Stimulated activated CD4-positive, alpha-beta T cell treated with anti-CD3 and anti-CD28 coated beads, Interleukin-2, amount 100 ng/mL, for 4 hours (primary cell): ENCODE data around the gene DCP2.

Experiments used
- DNase-seq: peaks from one replicate; pipeline ENCODE4 v3.0.0-alpha.2; 2020; ENCODE audit warnings: low read depth

The DCP2 gene

DNA sequence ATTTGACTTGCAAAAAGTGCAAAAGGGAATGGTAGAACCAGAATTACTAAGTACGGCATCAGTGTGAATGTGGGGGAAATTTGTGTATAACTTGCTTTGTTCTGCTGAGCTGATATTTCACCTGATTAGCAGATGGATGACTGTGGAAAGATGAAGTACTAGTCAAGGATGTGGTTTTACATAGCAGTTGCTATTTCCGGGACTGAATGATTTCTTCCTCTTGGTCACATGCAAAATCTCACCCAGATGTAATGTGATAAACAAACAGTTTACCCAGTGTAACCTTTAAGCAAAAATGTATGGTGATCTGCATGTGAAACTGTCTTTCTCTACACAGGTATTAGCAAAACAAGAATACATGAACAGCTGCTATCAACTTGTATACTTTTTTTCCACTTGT is 46.1 kb downstream of the DCP2 start:
- DNase-seq: no peak

- no peak for DNase-seq
Measured at GRCh38 chr5:113024076-113024697, 47.6 kb downstream of the DCP2 start.

- DNase-seq: no peak
Measured at GRCh38 chr5:113025596-113025995, 49.0 kb downstream of the DCP2 start.

- no peak for DNase-seq
Measured at GRCh38 chr5:113026211-113026610, 49.6 kb downstream of the DCP2 start.

DNA sequence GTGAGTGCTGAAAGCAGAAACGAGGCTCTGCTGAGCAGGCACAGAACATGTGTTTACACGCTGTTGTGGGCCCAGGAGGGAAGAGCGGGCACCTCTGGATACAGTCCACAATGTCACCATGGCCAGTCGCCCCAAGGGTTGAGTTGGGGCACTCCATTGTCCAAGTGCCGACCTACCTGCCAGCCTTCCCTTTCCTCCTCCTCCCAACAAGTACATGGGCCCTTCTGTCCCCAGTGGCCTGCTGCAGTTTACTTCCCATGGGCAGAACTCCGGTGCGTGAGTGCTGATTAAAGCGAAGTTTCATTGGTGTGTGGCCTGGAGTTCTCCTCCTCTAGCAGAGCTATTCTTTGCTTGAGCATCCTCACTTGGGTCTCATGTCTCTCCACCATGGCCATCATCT is 50.4 kb downstream of the DCP2 start:
- no peak for DNase-seq

- DNase-seq: no peak
Measured at GRCh38 chr5:113027431-113027830, 50.8 kb downstream of the DCP2 start.

GRCh38 chr5:113029614-113030013 is 53.0 kb downstream of the DCP2 start:
- DNase-seq: no peak

DNA sequence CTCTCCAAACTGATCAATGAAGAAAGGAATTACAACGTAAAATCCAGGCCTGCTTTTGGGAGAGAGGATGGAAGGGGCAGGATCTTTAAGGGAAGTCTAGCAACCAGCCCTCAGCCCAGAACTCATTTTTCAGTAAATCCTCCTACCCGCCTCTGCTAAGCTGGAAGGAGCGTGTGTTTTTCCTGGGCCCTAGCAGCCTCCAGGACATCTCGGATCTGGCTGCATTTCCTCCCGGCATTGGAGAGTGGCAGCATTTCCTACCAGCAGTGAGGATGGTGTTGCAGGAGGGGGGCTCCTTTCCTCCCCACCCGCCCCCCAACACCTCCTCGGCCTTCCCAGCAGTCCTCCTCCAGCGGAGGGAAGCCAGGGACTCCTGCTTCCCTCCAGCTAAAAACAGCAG is 54.5 kb downstream of the DCP2 start:
- DNase-seq: no peak

DNA sequence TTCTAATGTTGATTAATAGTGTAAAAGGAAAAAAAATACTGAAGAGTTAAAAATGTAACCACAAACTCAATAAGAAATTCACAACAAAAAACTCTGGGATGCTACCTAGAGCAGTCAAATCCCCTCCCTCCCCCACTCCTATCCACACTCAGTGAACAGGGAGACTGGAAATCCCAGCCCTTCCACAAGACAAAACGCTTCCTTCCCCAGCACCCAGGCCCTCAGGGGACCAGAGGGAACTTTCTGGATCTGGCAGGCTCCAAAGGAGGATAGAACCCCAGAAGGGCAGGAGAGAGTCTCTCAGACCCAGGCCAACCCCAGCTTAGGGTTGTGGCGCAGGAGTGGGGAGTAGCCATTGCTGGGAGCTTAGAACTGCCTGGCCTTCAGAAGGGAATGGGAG is 55.0 kb downstream of the DCP2 start:
- no peak for DNase-seq

DNA sequence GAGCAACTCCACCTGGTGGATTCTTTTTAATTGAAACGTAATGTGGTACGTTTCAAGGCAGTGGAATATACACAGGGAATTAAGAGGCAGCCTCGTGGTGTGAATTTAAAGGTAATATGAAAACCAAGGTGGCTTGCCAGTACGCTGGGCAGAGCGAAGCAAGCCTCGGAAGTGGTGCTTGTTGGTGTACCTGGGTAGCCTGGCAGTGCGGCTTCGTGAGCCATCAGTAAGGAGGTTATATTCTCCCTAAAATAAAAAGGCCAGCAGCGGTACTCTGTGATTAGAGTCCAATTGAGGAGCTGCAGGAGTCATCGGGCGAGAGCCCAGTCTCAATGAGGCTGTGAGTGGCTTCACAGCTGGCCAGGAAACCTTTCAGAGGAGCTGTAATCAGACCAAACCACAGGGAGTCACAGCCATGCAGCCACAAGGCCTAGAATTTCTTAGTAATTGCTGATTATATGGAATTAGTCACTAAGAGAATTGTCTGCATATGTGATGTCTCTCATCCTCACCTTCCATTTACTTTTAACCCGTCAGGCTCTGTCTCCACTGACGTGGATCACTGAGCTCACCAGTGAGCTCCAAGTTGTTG is 57.7 kb downstream of the DCP2 start:
- DNase-seq: no peak

GRCh38 chr5:113035096-113035495 is 58.5 kb downstream of the DCP2 start:
- DNase-seq: no peak

DNA sequence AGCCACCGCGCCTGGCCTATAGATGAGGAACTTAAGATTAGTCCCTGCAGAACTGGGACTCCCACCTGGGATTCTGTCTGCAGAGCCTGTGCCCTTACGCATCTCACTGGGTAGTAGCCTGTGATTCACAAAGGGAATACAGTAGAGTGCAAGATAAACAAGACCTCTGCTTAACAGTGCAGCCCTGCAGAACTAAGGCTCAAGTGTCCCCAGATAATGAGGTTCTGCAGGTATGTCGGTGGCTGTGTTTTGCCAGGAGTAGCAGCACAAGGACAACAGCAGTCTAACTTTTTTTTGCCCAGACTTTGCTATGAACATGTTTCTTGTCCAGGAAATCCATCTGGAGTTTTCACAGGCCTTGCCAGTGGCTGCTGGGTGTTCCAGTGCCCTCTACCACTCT is 59.7 kb downstream of the DCP2 start:
- no peak for DNase-seq

DNA sequence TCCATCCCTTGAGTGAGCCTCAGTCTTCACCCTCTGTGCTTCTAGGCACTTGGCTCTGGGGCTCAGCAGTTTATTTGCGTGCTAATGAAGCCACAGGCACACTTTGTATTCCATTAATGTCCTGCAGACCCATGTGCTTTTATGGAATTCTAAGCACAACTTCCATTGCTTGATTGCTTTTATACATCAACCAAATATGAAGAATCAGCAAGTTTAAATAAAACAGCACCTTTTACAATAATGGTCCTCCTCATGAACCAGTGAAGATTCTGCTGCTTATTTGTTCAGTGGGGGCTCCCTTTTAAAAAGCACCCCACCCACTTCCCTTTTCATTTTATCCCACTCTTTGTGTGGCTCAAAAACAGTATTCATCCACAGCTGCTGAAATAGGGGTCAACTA is 60.2 kb downstream of the DCP2 start:
- DNase-seq: no peak

- no peak for DNase-seq
Measured at GRCh38 chr5:113038136-113038535, 61.5 kb downstream of the DCP2 start.

DNA sequence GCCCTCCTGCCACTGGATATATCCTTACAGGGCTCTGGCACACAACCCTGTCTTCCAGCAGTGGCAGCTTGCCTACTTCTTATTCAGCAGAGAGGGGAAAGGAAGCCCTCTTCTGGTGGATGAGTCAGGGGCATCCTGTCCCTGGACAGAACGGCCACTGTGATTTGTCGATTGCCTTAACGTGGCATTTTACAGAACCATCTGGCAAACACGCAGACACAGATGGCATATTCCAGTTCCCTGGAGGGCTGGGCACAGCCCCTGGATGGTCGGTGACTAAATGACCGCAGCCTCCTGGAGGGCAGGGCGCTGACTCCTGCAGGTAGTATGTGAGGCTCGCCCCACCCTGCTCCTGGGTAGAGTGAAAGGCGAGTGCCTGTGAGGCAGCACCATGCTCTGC is 62.1 kb downstream of the DCP2 start:
- no peak for DNase-seq

DNA sequence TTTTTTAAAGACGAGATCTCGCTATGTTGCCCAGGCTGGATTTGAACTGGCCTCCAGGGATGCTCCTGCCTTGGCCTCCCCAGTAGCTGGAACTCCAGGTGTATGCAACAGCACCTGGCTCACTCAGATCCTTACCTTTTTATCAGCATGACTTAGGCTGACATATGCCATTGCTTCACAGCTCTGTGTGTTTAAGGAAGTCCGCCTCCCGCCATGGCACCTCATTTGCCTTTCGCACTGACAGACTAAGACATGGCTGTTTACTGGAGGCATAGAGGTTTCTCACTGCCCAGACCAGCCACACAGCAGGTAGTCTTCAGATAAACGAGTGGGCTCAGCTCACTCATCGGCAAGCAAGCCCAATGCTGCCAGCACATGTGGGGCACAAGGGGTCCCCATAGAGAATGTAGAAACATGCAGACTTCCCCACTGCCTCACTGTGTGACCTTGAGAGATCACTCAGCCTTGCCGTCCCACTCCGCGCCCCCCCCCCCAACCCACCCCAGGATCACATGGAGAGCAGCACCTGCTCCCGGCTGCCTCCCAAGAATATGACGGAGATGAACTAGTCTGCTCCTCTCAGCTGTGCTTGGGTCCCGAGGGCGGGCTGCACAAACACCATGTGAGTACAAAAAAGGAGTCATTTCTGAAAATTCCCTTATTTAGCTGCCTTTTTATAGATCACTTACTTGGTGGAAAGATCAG is 62.8 kb downstream of the DCP2 start:
- DNase-seq: no peak

- DNase-seq: no peak
Measured at GRCh38 chr5:113039934-113040285, 63.3 kb downstream of the DCP2 start.

DNA sequence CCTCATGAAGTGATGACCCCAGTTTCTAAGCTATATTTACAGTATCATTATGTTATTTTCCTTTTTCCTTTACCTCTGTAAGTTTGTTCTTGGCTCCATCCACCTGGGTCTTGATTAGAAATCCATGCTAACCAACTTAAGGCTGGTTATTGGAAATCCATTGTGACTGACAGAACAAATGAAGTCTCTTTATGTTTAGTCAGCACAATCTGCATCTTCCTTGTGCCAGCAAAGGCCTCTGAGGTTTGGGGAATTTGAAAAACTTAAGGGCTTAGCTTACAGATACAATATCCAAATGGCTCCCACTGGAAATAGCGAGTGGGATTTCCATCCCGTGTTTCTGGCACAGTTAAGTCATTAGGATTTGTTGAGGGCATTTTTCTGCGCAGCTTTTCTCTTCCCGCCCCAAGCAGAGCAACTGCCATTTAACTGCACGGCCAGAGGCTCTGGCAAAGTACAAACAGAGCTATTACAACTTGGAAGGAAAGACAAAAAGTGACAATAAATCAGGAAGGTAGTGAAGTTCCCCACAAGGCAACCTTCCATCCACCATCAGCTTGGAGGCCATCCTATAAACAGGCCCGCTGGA is 64.2 kb downstream of the DCP2 start:
- no peak for DNase-seq

- no peak for DNase-seq
Measured at GRCh38 chr5:113042491-113043243, 66.1 kb downstream of the DCP2 start.

DNA sequence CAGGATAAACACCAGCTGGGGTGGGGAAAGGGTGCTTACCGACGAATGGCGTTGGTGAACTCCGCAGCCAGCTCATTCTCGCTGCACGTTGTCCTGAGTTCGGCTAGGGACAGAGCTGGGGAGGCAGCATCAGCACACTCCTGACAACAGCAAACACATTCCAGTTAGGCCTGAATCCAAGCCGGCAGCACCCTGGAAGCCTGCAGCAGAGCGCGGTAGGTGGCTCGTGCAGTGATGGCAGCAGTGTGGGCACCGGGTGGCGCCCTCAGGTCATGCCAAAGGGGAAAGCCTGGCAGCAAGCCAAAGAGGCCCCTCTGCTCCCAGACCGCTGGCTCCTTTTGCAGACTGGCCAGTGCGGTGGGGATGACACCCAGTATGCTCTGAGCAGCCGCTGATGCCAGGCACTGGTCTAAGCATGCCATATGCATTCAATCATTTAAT is 66.9 kb downstream of the DCP2 start:
- no peak for DNase-seq

GRCh38 chr5:113044776-113045465 is 68.3 kb downstream of the DCP2 start:
- no peak for DNase-seq

DNA sequence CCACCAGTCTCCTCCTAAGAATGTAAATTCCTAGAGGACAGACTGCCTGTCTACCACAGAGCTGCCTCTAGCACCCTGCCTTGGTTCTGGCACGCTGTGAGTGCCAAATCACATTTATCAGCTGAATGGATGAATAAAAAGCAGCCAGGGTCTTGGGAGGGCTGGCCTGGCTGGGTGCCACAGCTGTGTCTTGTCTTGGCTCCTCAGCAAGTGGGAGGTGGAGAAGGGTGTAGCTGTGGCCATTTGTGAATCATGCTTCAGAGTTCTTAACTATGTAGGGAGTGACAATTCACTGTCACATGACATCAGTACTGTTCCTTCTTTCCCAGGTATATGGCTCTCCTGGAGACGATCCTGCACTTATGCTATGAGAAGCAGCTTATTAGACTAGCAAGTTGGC is 70.6 kb downstream of the DCP2 start:
- DNase-seq: no peak
